OCI-M1 (cell line): ENCODE measurements around the gene SPIN1.
"Not testable (repeated sequence)": the region's sequence is repeated elsewhere in the genome, so short reads cannot be mapped to it uniquely, and the experiment has no call there.

Source experiments
- DNase-seq: peaks from one replicate; lab custom pipeline; 2025; lab: John Stamatoyannopoulos, UW

The SPIN1 gene

DNA sequence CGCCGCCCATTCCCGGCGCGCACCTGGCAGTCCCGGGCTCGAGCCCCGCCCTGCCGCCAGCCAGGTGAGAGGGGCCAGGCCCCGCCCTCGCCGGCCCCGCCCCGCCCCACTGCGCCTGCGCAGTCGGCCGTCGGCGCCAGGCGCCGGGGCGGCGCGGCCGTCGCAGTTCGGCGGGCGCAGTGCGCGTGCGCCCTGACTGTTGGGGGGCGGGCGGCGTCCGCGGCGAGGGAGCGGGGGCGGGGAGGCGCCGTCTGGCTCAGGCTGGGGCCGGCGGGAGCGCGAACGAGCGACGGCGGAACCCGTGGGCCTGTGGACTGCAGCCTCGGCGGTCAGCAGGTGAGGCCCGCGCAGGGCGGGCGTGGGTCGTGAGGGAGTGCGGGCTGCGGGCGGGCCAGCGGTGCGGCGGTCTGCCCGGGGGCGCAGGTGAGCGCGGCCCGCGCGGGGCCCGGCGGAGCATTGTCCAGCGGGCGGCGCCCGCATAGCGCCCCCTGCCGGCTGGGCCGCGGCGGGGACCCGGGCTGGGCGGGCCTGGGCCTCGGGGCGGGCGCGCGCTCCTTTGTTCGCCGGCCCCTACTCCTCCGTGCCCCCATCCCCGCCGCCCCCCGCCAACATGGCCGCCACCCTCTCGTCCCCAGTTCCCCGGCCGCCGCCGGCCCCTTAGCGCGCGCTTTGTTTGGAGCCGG is at the start of gene SPIN1:
Gene SPIN1, plus strand, starts transcription at position 242 of the 683 bp plus-strand sequence. CDS start 38,096 bp downstream, outside the sequence.
- peak; percentile 85 for DNase-seq

DNA sequence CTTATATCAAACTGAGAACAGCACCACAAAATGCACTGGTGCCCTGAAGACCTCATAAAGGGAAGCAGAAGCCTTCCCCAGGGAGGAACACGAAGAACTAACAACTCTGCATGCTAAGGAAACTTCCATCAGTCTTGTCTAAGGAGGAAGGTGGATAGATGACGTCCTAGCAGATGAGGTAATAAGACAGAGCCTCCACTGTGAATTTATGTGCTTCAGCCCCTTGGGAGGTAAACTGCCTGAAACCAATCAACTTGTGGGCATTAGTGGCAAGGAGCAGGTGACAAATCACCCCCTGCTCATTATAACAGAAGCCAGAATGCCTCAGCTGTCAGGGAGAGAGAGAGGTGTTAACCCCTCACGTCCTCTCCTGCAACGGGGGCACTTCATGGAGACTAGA is 48.9 kb upstream of the SPIN1 start:
- no peak for DNase-seq

- DNase-seq: no peak
Observed at GRCh38 chr9:88342246-88342645, 46.0 kb upstream of the SPIN1 start.

- DNase-seq: no peak
Observed at GRCh38 chr9:88344013-88344412, 44.2 kb upstream of the SPIN1 start.

DNA sequence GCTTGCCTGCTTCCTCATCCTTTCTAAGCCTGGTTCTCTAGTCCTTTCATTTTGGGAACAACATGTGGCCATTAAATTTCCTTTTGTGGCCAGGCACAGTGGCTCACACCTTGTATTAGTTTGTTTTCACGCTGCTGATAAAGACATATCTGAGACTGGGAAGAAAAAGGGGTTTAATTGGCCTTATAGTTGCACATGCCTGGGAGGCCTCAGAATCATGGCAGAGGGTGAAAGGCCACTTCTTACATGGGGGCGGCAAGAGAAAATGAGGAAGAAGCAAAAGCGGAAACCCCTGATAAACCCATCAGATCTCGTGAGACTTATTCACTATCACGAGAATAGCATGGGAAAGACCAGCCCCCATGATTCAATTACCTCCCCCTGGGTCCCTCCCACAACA is 37.9 kb upstream of the SPIN1 start:
- not testable (repeated sequence) for DNase-seq

DNA sequence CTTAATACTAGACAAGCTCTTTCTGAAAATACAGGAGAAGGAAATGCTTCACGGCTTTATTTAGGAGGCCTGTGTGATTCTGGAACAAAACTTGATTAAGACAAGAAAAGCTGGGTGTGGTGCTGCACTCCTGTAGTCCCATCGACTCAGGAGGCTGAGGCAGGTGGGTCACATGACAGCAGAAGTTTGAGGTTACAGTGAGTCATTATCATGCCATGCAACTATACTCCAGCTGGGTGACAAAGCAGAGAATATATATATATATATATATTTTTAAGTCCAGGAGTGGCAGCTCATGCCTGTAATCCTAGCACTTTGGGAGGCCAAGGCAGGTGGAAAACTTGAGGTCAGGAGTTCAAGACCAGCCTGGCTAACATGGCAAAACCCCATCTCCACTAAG is 33.1 kb upstream of the SPIN1 start:
- DNase-seq: peak; percentile 9

DNA sequence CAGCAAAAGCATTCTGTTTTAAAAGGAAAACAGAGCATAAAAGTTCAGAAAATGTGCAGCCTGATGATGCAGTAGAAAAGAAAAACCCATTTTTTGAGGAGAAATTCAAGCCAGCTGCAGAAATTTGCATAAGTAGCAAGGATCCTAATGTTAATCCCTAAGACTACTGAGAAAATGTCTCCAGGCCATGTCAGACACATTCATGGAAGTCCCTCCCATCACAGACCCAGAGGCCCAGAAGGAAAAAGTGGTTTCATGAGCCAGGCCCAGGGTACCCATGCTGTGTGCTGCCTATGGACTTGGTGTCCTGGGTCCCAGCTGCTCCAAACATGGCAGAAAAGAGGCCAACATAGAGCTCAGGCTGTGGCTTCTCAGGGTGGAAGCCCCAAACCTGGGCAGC is 31.0 kb upstream of the SPIN1 start:
- not testable (repeated sequence) for DNase-seq

GRCh38 chr9:88358723-88359122 is 29.5 kb upstream of the SPIN1 start:
- no peak for DNase-seq

DNA sequence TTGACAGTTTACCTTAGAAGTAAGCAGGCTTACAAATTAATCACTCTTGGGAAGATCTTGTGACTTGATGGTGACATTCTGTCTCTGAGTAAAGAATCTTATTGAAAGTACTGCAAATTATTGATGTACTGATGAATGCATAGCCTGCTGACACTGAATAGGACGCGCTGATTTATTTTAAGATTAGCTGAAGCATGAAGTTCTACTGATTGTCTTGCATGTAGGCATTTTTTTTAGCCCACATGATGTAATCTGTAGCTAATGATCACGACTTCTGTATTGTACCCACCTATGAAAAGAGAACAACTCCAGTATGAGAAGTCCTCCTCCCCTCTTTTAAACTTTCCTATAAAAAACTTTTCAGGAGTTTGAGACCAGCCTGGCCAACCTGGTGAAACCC is 28.3 kb upstream of the SPIN1 start:
- no peak for DNase-seq

GRCh38 chr9:88362681-88363080 is 25.6 kb upstream of the SPIN1 start:
- no peak for DNase-seq

- no peak for DNase-seq
Observed at GRCh38 chr9:88363661-88364060, 24.6 kb upstream of the SPIN1 start.

DNA sequence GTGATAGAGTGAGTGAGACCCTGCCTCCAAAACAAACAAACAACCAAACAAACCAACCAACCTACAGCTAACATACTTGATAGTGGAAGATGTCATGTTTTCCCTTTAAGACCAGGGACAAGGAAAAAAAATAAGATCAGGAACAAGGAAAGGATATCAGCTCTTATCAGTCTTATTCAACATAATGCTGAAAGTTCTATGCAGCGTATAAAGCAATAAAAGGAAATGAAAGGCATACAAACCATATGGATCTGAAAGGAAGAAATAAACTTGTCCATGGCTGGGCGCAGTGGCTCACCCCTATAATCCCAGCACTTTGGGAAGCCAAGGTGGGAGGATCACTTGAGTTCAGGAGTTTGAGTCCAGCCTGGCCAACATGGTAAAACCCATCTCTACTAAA is 23.5 kb upstream of the SPIN1 start:
- no peak for DNase-seq

- no peak for DNase-seq
Observed at GRCh38 chr9:88370346-88370745, 17.9 kb upstream of the SPIN1 start.

GRCh38 chr9:88372103-88372654 is 16.1 kb upstream of the SPIN1 start:
- DNase-seq: no peak

DNA sequence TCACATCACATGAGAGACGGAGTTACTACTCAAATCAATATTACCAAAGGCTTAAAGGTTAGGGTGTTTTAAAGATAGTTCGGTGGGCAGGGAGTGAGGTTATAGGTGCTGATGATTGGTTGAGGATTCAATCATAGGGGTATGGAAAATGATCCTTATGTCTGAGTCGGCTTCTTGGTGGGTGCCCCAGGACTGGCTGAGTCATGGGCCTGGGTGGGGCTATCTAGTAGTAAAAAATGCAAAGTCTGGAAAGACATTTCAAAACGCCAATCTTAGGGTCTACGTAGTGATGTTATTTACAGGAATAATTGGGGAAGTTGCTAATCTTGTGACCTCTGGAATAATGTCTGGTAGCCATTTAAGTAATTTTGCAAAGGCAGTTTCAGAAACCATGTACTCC is 15.2 kb upstream of the SPIN1 start:
- no peak for DNase-seq

GRCh38 chr9:88378317-88378716 is 9.9 kb upstream of the SPIN1 start:
- peak; percentile 10 for DNase-seq

GRCh38 chr9:88379352-88379751 is 8.9 kb upstream of the SPIN1 start:
- DNase-seq: no peak

DNA sequence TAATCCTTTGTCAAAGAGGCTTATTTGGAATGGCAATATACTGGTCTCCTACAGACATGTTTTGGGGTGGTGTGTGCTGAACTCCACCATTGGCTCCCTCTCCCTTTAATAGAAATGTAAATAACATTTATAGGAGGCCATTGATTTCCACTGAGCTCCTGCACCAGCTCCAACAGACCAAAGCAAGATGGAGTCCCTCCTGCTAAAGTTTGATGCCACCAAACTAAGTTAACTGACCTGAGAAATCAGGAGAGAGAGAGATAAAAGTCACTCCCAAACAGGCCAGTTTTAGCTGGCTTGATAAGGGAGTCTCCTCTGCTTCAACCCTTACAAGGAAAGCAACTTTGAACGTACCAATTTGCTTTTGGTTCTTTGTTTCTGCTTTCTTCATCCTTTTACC is 8.1 kb upstream of the SPIN1 start:
- no peak for DNase-seq

GRCh38 chr9:88381322-88381721 is 6.9 kb upstream of the SPIN1 start:
- not testable (repeated sequence) for DNase-seq

GRCh38 chr9:88383176-88383575 is 5.1 kb upstream of the SPIN1 start:
- DNase-seq: no peak

DNA sequence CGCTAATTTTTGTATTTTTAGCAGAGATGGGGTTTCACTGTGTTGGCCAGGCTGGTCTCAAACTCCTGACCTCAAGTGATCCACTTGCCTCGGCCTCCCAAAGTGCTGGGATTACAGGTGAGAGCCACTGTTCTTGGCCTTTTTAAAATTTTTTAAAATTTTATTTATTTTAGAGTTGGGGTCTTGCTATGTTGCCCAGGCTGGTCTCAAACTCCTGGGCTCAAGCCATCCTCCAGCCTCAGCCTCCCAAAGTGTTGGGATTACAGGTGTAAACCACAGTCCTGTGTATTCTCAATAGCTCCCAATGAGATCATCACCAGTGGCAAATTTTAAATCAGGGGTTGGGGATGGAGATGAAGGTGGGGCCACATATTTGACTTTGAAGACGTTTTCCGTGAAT is 2.1 kb upstream of the SPIN1 start:
- not testable (repeated sequence) for DNase-seq

GRCh38 chr9:88387036-88387551 is 1.1 kb upstream of the SPIN1 start:
- DNase-seq: no peak

GRCh38 chr9:88387552-88388202 is 567 bp upstream of the SPIN1 start:
- DNase-seq: peak; percentile 63
